Dendritic cell treated with granulocyte-macrophage colony-stimulating factor and Interleukin-4, amounts not matched to agents 40 ng/mL and 50 ng/mL, for 4 days (primary cell): Measurements from ENCODE around the gene ZIC5.
"Not testable (repeated sequence)": the region's sequence is repeated elsewhere in the genome, so short reads cannot be mapped to it uniquely, and the experiment has no call there.

Experiments
- H3K27ac Mint-ChIP-seq: one replicate; pipeline ENCODE4 v1.8.0; 2022; ENCODE audit warnings: mild to moderate bottlenecking, mixed read lengths
- H3K27me3 Mint-ChIP-seq: one replicate; pipeline ENCODE4 v1.8.0; 2022; ENCODE audit warnings: mild to moderate bottlenecking, mixed read lengths
- H3K36me3 Mint-ChIP-seq: one replicate; pipeline ENCODE4 v1.8.0; 2022; ENCODE audit warnings: low read depth, mixed read lengths
- H3K4me1 Mint-ChIP-seq: one replicate; pipeline ENCODE4 v1.8.0; 2022; ENCODE audit warnings: low read depth, mixed read lengths
- H3K4me3 Mint-ChIP-seq: one replicate; pipeline ENCODE4 v1.8.0; 2022; ENCODE audit warnings: mild to moderate bottlenecking, moderate library complexity, mixed read lengths
- H3K9me3 Mint-ChIP-seq: one replicate; pipeline ENCODE4 v1.8.0; 2022; ENCODE audit warnings: mixed read lengths
- intact Hi-C: fragments of 100-400 bp; cut with micrococcal nuclease; formaldehyde crosslinking; loops from one replicate; pipeline ENCODE4 v1.15.0; 2022

ZIC5 gene

DNA sequence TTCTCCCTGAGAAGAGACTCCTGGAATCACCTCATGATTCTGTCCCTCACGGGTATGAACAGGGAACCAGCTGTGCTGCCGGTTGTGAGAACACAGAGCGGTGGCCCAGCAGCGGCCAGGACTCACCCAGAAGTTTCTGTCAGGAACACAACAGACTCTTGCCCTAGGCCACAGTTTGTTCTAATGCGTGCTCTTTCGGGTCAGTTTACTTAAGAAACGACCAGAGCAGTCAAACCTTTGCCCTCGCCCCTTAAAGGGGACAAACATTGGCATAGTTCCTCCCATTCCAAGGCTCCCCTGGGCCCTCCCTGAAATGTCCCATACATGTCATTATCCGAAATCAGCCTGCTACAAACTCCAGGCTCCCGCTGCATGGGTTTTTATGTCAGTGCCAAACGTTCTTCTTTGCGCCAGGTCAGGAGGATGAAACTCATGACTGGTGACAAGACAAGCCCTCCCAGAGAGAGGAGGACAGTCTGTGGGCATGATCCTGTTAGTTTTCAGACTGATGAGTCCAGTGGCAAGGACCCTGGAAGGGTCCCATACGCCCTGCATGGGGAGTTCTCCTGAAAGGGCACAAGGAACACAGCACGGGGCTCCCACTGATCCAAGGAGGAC, 18.3 kb downstream of the ZIC5 start:
- H3K9me3 Mint-ChIP-seq: no peaks in the 10 kb centered on the region
- H3K4me1 Mint-ChIP-seq: peaks cover 15% of the 10 kb centered on the region
- H3K27ac Mint-ChIP-seq: no peak overlapping the region
- no peak overlapping the region for H3K4me3 Mint-ChIP-seq
- H3K36me3 Mint-ChIP-seq: no peaks in the 10 kb centered on the region
- peaks cover 88% of the 10 kb centered on the region for H3K27me3 Mint-ChIP-seq
- intact Hi-C loops: no loop called here

- intact Hi-C loops, H3K4me1 Mint-ChIP-seq, H3K27ac Mint-ChIP-seq, H3K36me3 Mint-ChIP-seq, H3K4me3 Mint-ChIP-seq, H3K9me3 Mint-ChIP-seq: not testable (repeated sequence)
- H3K27me3 Mint-ChIP-seq: peaks cover 85% of the 10 kb centered on the region
Measured at GRCh38 chr13:99951666-99952065, 19.9 kb downstream of the ZIC5 start.

DNA sequence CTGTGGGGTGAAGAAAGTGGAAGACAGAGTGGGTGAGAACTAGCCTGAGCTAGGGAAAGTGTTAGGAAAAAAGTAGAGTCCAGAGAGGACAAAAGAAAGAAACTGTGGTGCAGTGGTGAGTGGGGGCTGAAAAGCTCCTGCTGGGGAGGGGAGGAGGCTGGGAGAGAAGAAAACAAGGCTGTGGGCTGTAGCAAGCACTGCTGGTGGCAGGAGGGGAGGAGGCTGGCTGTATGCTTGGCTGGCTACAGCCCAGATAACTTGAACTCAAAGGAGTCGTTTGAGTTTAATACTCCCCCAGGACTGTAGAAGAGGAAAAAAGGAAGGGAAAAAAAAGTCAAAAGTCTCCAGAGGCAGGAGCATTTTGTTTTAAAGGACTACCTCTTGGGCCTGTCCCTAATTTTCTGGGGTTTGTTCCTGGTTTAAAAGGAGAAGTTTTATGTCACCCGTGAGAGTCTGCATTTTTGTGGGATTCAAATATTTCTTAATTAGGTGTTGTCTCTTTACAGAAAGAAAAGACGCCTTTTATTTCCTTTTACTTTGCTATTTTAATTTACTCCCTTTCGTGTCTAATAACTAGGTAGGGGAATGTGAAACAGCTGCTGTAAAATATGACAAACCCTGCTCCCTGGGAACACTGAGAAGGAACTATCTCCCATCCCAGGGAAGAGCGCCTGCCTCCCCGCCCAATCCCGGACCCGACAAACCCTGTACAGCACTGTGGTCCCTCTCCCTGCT, 21.7 kb downstream of the ZIC5 start:
- Mint-ChIP-seq H3K27me3 (peaks cover 76% of the 10 kb centered on the region), H3K4me1 (no peaks in the 10 kb centered on the region), H3K36me3 (no peaks in the 10 kb centered on the region), H3K4me3 (no peak overlapping the region), H3K27ac (no peak overlapping the region), H3K9me3 (no peaks in the 10 kb centered on the region)
- intact Hi-C loops: no loop called here

DNA sequence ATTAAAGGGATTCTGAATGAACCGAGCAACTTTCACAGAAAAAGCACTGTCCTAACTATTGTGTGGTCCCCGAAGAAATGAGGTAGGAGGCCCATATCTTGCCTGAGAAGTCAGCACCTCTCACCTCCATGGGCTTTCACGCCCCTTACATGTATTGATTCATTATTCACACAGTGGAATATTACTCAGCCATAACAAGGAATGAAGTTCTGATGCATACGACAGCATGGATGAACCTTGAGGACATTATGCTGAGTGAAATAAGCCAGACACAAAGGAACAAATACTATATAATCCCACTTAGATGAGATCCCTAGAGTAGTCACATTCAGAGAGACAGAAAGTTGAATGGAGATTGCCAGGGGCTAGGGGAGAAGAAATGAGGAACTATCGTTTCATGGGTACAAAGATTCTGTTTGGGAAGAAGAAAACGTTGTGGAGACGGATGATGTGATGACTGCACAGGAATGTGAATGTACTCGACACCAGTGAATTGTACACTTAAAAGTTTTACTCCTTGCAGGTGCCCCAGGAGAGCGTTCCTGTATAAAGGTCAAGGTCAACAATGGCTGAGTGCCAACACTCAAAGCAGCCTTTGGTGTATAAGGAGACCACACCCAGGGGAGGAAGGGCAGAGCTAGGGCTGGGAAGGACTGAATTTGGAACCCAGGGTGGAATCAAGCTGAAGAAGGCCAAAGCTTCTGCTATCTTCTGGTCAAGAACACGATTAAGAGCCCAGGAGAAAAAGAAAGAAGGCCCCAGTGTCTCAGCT, 22.5 kb downstream of the ZIC5 start:
- Mint-ChIP-seq H3K27ac (no peak overlapping the region), H3K4me1 (no peaks in the 10 kb centered on the region), H3K9me3 (no peaks in the 10 kb centered on the region), H3K27me3 (peaks cover 72% of the 10 kb centered on the region), H3K4me3 (no peak overlapping the region), H3K36me3 (no peaks in the 10 kb centered on the region)
- intact Hi-C loops: no loop called here

DNA sequence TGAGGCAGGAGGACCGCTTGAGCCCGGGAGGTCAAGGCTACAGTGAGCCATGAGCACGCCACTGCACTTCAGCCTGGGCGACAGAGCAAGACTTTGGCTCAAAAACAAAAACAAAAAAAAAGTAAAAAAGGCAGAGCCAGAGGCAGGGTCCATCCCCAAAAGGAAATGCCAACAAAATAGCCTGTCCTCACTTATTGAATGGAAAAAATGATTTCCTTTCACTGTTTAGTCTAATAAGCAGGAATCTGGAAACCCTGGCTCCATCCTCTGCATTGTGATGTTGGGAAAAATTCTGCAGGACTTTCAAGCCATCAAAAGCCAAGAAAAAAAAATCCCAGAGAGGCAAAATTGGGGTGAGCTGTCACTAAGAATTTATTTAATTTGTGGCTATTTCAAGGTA, 23.2 kb downstream of the ZIC5 start:
- Mint-ChIP-seq H3K4me1 (no peaks in the 10 kb centered on the region), H3K4me3 (no peak overlapping the region), H3K9me3 (no peaks in the 10 kb centered on the region), H3K36me3 (no peaks in the 10 kb centered on the region), H3K27ac (no peak overlapping the region), H3K27me3 (peaks cover 68% of the 10 kb centered on the region)
- intact Hi-C loops: no loop called here

GRCh38 chr13:99947666-99948065, 23.9 kb downstream of the ZIC5 start:
- no peak overlapping the region for H3K4me3 Mint-ChIP-seq
- no peaks in the 10 kb centered on the region for H3K36me3 Mint-ChIP-seq
- H3K27me3 Mint-ChIP-seq: peaks cover 61% of the 10 kb centered on the region
- no peaks in the 10 kb centered on the region for H3K9me3 Mint-ChIP-seq
- intact Hi-C loops: no loop called here
- no peaks in the 10 kb centered on the region for H3K4me1 Mint-ChIP-seq
- no peak overlapping the region for H3K27ac Mint-ChIP-seq

DNA sequence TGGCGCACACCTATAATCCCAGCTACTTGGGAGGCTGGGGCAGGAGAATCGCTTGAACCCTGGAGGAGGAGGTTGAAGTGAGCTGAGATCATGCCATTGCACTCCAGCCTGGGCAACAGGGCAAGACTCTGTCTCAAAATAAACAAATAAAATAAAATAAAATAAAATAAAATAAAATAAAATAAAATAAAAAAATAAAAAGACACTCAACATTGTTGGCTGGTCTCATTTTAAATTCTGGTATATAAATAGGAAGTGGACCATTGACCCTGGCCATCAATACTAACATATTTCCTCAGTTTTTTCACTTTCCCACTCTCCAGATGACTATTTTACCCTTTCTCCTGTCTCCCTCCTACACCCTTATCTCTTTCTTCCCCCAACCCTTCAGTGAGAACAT, 26.1 kb downstream of the ZIC5 start:
- H3K4me3 Mint-ChIP-seq, H3K36me3 Mint-ChIP-seq, H3K27ac Mint-ChIP-seq, H3K4me1 Mint-ChIP-seq, intact Hi-C loops, H3K9me3 Mint-ChIP-seq: not testable (repeated sequence)
- H3K27me3 Mint-ChIP-seq: peaks cover 60% of the 10 kb centered on the region

DNA sequence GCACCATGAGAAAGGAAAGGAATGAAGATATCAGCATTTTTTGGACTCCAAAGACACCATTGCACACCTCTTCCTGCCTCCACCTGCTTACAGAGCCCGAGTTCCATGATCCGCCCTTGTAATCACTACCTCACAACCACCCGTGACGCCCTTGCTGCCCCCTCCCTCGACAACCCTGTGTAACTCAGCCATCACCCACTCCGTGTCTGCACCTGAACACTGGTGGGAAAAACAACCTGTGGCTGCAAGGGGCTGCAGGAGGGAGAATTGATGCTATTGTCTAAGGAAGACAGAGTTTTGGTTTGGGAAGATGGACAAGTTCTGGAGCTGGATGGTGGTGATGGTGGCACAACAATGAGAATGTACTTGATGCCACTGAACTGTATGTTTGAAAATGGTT, 27.0 kb downstream of the ZIC5 start:
- no peak overlapping the region for H3K4me3 Mint-ChIP-seq
- intact Hi-C loops: no loop called here
- peaks cover 58% of the 10 kb centered on the region for H3K27me3 Mint-ChIP-seq
- no peaks in the 10 kb centered on the region for H3K4me1 Mint-ChIP-seq
- H3K27ac Mint-ChIP-seq: no peak overlapping the region
- no peaks in the 10 kb centered on the region for H3K36me3 Mint-ChIP-seq
- no peaks in the 10 kb centered on the region for H3K9me3 Mint-ChIP-seq

DNA sequence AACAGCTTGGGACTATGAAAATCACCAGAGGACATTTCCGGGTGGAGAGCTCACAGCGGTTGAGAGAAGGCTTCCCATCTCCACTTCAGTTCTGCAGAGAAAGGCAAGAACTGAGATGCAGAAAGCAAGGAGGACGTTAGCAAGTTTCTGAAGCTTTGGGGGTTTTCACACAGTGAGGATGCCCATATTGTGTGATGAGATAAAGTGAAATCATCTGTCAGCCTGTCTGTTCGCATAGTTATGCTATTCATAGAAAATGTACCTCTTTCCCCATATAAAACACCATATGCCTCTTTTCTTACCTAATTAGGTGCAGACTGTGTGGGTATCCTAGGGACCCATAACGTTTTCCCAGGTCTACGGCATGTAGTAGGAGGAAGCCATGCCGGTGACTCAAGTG, 27.5 kb downstream of the ZIC5 start:
- Mint-ChIP-seq H3K4me1 (no peaks in the 10 kb centered on the region), H3K27ac (no peak overlapping the region), H3K9me3 (no peaks in the 10 kb centered on the region), H3K27me3 (peaks cover 55% of the 10 kb centered on the region), H3K36me3 (no peaks in the 10 kb centered on the region), H3K4me3 (no peak overlapping the region)
- intact Hi-C loops: no loop called here

GRCh38 chr13:99941911-99942310, 29.7 kb downstream of the ZIC5 start:
- Mint-ChIP-seq H3K27ac (no peak overlapping the region), H3K4me3 (no peak overlapping the region), H3K4me1 (no peaks in the 10 kb centered on the region), H3K27me3 (peaks cover 45% of the 10 kb centered on the region), H3K36me3 (no peaks in the 10 kb centered on the region), H3K9me3 (no peaks in the 10 kb centered on the region)
- intact Hi-C loops: no loop called here

DNA sequence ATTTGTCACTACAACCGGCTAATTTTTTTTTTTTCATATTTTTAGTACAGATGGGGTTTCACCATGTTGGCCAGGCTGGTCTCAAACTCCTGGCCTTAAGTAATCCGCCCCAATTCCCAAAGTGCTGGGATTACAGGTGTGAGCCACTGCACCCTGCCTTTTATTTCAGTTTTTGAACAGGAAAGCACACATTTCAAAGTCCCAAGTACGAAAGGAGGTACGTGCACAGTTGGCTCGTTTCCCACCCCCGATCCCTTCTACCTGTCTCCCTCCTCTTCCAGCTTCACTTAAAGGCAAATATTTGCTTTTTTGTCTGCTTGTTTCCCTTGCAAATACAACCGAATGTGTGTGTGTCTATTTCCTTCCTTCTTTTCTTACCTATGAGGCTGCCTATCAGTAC, 30.5 kb downstream of the ZIC5 start:
- intact Hi-C loops: no loop called here
- peaks cover 39% of the 10 kb centered on the region for H3K27me3 Mint-ChIP-seq
- H3K4me1 Mint-ChIP-seq: no peaks in the 10 kb centered on the region
- H3K4me3 Mint-ChIP-seq: no peak overlapping the region
- H3K27ac Mint-ChIP-seq: no peak overlapping the region
- no peaks in the 10 kb centered on the region for H3K9me3 Mint-ChIP-seq
- H3K36me3 Mint-ChIP-seq: no peaks in the 10 kb centered on the region

- H3K9me3 Mint-ChIP-seq: no peaks in the 10 kb centered on the region
- H3K36me3 Mint-ChIP-seq: no peaks in the 10 kb centered on the region
- no peak overlapping the region for H3K27ac Mint-ChIP-seq
- no peak overlapping the region for H3K4me3 Mint-ChIP-seq
- intact Hi-C loops: no loop called here
- H3K4me1 Mint-ChIP-seq: no peaks in the 10 kb centered on the region
- peaks cover 31% of the 10 kb centered on the region for H3K27me3 Mint-ChIP-seq
Measured at GRCh38 chr13:99938635-99939034, 32.9 kb downstream of the ZIC5 start.

DNA sequence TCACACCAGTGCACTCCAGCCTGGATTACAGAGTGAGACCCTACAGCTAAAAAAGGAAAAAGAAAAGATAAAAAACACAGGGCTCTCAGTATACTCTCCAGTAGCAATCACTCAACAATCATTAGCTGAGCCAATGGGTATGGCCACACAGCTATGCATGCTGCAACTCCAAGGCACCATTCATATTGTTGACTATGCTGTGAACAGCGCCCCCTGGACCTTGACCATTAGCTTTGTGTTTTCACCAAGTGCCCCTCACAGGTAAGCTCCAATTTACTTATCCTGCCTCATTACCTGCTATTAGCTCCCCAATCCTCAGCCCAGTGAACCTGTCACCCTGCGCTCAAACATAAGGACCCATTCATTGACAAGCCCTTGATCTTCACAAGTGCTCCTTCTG, 35.8 kb downstream of the ZIC5 start:
- intact Hi-C loops: no loop called here
- H3K27me3 Mint-ChIP-seq: peaks cover 21% of the 10 kb centered on the region

DNA sequence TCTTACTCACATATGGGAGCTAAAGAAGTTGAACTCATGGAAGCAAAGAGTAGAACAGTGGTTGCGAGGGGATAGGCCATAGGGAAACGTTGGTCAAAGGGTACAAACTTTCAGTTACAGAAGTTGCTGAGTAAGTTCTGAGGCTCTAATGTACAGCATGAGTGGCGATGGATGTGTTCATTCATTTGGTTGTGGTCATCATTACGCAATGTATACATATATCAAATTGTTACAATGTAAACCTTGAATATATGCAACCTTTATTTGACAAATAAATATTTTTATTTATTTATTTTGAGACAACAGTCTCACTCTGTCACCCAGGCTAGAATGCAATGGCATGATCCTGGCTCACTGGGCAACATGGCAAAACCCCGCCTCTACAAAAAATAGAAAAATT, 38.7 kb downstream of the ZIC5 start:
- Mint-ChIP-seq H3K9me3 (no peaks in the 10 kb centered on the region), H3K27me3 (peaks cover 9% of the 10 kb centered on the region), H3K4me1 (no peaks in the 10 kb centered on the region), H3K4me3 (no peak overlapping the region), H3K36me3 (no peaks in the 10 kb centered on the region), H3K27ac (no peak overlapping the region)
- intact Hi-C loops: no loop called here

More for the DNA sequence above, 35.8 kb downstream of the ZIC5 start:
- no peaks in the 10 kb centered on the region for H3K9me3 Mint-ChIP-seq
- no peak overlapping the region for H3K27ac Mint-ChIP-seq
- H3K36me3 Mint-ChIP-seq: no peaks in the 10 kb centered on the region
- no peak overlapping the region for H3K4me3 Mint-ChIP-seq
- H3K4me1 Mint-ChIP-seq: no peaks in the 10 kb centered on the region
